Stomach (tissue), 9 donors: ENCODE measurements around the gene NR2F1. TPM values are rescaled to one million over a fixed set of nuclear protein-coding genes. Genes with fewer than 3 reads are reported as not detected.

ENCODE experiments used
- DNase-seq, 2 donors: peaks; one replicate each; pipeline versions ENCODE4 v3.0.0 to v3.0.0-alpha.2; 2013 to 2019
- H3K27ac ChIP-seq, 5 donors: fragments of 200-600 bp in 4 of 5; sonication (generic) in 4 of 5; one replicate each; pipeline ENCODE4 v1.5.1; 2013 to 2019; ENCODE audit warnings: mild to moderate bottlenecking in 1 of 5, moderate library complexity in 1 of 5
- H3K27me3 ChIP-seq, 3 donors: fragments of 200-600 bp; sonication (generic); one replicate each; pipeline ENCODE4 v1.5.1; 2017 to 2019; ENCODE audit warnings: mixed run types in 1 of 3
- H3K36me3 ChIP-seq, 4 donors: fragments of 200-600 bp; sonication (generic); 1 replicate in 3 of 4; 2 replicates in 1 of 4; pipeline ENCODE4 v1.5.1; 2016 to 2019
- H3K4me1 ChIP-seq, 4 donors: fragments of 200-600 bp; sonication (generic); one replicate each; pipeline ENCODE4 v1.5.1; 2016 to 2019
- H3K4me3 ChIP-seq, 4 donors: fragments of 200-600 bp; sonication (generic) in 3 of 4; one replicate each; pipeline ENCODE4 v1.5.1; 2016 to 2019; ENCODE audit warnings: mild to moderate bottlenecking in 1 of 4
- H3K9me3 ChIP-seq, 4 donors: fragments of 200-600 bp; sonication (generic); one replicate each; pipeline ENCODE4 v1.5.1; 2016 to 2019
- EP300 ChIP-seq: sonication (generic); formaldehyde crosslinking; IDR thresholded peaks from one replicate; pipeline ENCODE4 v1.6.1; 2017; ENCODE audit warnings: antibody characterized with exemption
- POLR2A ChIP-seq, 4 donors: fragments of 450-650 bp; IDR thresholded peaks; one replicate each; pipeline ENCODE4 v1.6.1; 2016; ENCODE audit warnings: antibody characterized with exemption in 4 of 4, control low read depth in 2 of 4, mild to moderate bottlenecking in 1 of 4, moderate library complexity in 1 of 4
- POLR2AphosphoS5 ChIP-seq, 3 donors: sonication (generic); formaldehyde crosslinking; IDR thresholded peaks; one replicate each; pipeline ENCODE4 v1.6.1; 2016; ENCODE audit warnings: antibody characterized with exemption in 3 of 3
- WGBS, 5 donors: extraction: QIAGEN DNeasy Blood & Tissue Kit in 3 of 5; methylation state at CpG; one replicate each; pipeline versions ENCODE4 v1.1.5 to v1.1.7; 2013 to 2018; 5-methylcytosine and 5-hydroxymethylcytosine counted together
- intact Hi-C: fragments of 100-400 bp; cut with DNase I; formaldehyde crosslinking; loops from one replicate; pipeline ENCODE4 v1.15.1; 2023; ENCODE audit warnings: low total_unique reads
- polyA plus RNA-seq, 3 donors: library from polyadenylated mRNA; stranded (reverse); fragments of 200-250 nt; gene quantifications; one replicate each; pipeline ENCODE4 v1.2.3, GENCODE V29; 2013
- total RNA-seq, 5 donors: library from RNA; depleted of rRNA; stranded (reverse); fragments of >200 nt; gene quantifications; one replicate each; pipeline versions ENCODE4 v1.1.0 to v1.2.3, GENCODE V29; 2014 to 2016
- TF ChIP-seq, protein P1 (sequence below), 7 experiments: fragments of 450-650 bp in 4 of 7; fragments of 200-600 bp in 3 of 7; sonication (generic) in 3 of 7; IDR thresholded peaks; one replicate each; pipeline ENCODE4 v1.5.1; 2016 to 2019; ENCODE audit warnings: antibody characterized with exemption in 7 of 7, control low read depth in 2 of 7, mild to moderate bottlenecking in 1 of 7
- donor health status: healthy with polysubstance abuse.
- donor health status: Bipolar disorder and iron deficiency.
- donor health status: healthy.

The NR2F1 gene
- total and polyA plus RNA-seq, 8 donors, result 0.87 to 115 (median 22.4) TPM

DNA sequence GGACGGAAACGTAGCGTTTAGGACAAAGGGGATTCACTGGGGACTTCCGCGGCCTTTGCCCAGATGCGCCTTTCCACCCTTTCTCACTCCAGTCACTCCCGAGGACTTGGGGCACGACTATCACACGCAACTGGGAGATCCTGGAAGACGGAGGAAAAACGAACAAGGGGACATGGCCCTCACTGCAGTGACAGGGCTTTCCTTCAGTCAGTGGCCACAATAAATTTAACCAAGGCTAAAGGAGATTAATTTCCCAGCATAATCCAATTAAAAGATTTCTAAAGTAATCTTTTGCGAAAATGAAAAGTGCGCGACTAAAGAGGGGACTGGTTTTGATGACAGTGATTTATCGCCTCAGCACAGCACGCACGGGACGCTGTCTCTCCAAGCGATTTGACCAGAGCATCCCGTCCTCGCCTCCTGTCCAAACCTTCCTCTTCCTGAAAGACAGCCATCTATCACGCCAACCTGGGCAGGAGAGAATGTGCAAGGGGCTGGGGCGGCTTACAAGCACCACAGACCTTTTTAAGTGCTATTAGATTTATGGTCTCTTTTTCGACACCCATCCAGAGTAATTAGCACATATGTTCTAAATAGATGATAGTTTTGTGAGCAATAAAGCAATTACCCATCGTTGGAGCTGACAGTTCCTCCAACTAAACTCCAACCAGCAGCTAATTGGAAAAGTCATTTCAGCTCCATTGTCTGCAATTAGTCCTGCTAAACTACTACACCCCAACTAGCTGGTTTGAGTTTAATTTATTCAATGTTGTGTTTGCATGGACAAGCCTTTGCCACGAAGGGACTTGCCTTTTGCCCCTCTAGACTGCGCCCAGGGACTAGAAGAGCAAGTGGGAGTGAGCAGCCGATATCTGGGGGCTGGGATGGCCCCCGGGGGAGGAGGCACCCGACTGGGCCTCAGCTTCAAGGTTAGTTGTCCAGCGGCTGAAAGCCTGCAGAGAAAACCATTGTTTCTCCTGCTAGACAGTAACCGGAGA, 9.4 kb upstream of the NR2F1 start:
- DNase-seq, result no peak

DNA sequence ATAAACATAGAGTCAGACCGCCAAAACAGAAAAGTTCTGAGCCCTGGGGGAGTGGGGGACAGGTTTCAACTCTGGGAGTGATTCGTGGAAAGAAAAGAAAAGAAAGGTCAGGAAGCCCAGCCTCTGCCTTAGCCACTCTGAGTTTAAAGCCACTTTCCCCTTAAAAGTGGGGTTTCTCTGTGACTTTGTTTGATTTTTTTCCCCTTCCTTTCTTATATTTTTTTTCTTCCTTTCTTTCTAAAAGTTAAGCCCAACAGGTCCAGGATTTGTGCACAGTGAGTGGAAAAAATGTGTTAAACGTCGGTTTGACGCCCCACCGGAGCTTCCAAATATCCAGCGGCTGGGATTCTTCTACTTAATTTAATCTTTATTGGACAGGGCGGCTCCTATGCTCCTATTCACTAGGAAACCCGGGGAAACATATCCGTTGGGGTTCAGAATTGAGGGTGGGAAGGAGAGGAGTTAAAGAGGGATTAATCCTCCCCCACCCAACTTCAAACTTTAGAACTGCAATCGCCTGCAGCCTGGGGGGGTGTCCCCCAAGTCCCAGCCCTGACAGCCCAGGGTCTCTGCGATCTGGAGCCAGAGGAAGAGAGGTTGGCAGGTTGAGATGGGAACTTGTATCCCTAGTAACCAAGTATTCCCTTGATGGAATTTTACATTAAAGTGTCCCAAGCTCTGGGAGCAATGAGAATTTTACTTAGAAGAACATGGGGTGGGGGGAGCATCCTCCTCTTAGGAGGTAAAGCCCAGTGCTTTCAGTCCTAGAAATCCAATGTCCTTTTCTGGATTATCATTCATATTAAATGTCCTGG, 8.3 kb upstream of the NR2F1 start:
- peak in 1 of 2 donors; percentile 64 for DNase-seq
- intact Hi-C loops, result no loop called here
- Histone ChIP-seq H3K9me3 (peaks cover 0 to 8% (median 0%) of the 10 kb centered on the region in 4 donors), H3K36me3 (no peaks in the 10 kb centered on the region), H3K4me1 (peaks cover 12 to 74% (median 37%) of the 10 kb centered on the region in 4 donors), H3K27ac (peak overlapping the region in 4 of 5 donors; percentile 38 to 91 (median 76)), H3K4me3 (peak overlapping the region in 2 of 4 donors; percentile 7 to 17), H3K27me3 (peaks cover 0 to 98% (median 65%) of the 10 kb centered on the region in 3 donors)
- TF ChIP-seq POLR2AphosphoS5 (IDR thresholded peaks at IDR 0.05) (no peak), POLR2A (IDR thresholded peaks at IDR 0.05) (no peak), EP300 (no peak)
- TF ChIP-seq, protein P1, sequence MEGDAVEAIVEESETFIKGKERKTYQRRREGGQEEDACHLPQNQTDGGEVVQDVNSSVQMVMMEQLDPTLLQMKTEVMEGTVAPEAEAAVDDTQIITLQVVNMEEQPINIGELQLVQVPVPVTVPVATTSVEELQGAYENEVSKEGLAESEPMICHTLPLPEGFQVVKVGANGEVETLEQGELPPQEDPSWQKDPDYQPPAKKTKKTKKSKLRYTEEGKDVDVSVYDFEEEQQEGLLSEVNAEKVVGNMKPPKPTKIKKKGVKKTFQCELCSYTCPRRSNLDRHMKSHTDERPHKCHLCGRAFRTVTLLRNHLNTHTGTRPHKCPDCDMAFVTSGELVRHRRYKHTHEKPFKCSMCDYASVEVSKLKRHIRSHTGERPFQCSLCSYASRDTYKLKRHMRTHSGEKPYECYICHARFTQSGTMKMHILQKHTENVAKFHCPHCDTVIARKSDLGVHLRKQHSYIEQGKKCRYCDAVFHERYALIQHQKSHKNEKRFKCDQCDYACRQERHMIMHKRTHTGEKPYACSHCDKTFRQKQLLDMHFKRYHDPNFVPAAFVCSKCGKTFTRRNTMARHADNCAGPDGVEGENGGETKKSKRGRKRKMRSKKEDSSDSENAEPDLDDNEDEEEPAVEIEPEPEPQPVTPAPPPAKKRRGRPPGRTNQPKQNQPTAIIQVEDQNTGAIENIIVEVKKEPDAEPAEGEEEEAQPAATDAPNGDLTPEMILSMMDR (IDR thresholded peaks at IDR 0.05), result no peak
- WGBS, 5 donors, result 17 to 39% (median 36%) methylated on average over 12 of the region's 12 CpGs

More for the DNA sequence above, 9.4 kb upstream of the NR2F1 start:
- 35 to 54% (median 42%) methylated on average over 32 of the region's 32 CpGs for WGBS, 5 donors
- intact Hi-C loops, result no loop called here
- Histone ChIP-seq H3K4me3 (peak overlapping the region in 2 of 4 donors; percentile 5 to 25), H3K27me3 (peaks cover 0 to 98% (median 54%) of the 10 kb centered on the region in 3 donors), H3K36me3 (no peaks in the 10 kb centered on the region), H3K4me1 (peaks cover 8 to 66% (median 34%) of the 10 kb centered on the region in 4 donors), H3K9me3 (peaks cover 0 to 8% (median 0%) of the 10 kb centered on the region in 4 donors), H3K27ac (peak overlapping the region in 4 of 5 donors; percentile 38 to 91 (median 76))
- no peak for TF ChIP-seq EP300
- no peak for TF ChIP-seq POLR2A (IDR thresholded peaks at IDR 0.05)
- TF ChIP-seq POLR2AphosphoS5 (IDR thresholded peaks at IDR 0.05), result no peak

DNA sequence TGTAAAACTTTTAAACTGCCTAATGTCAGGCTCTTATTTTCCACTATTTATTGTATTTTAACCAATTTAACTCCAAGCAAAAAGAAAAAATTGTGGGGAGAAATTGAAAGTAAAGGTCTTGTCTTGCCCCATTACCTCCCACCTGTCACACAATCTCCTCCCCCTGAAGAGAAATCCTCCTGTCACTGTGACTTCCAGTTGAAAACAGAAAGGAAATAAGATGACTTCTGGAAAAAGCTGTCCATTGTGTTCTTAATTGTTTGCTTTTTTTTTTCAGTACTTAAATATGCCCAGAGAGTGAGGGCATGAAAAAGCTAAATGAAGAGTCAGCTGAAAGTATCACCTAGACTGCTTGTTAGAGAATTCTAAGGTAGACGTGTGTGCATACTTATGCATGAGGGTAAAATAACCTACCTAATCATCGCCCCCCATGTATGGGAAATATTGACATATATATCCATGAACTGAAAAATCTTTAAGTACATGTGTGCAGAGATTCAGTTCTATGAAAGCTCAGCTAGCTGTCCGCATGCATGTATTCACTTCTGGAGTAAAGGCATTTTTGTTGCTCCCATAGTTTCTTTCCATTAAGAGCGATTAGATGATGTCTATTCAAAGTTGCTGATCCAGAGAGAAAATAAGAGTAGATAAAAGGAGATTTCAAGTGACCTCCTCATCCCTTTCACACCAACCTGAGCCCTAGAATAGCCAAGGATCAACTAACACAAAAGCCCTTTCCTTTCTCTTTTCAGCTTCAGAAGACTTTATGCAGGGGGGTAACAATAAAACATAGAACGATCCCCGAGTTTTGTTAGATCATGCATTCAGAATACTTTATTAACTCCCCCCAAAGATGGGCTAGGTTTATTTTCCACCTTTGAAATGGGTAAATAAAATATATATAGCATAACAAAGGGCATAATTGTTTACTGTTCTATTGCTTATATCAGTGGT, 7.3 kb upstream of the NR2F1 start:
- H3K4me3 ChIP-seq, result no peak overlapping the region

More for the DNA sequence above, 7.3 kb upstream of the NR2F1 start:
- H3K4me1 ChIP-seq, result peaks cover 20 to 74% (median 42%) of the 10 kb centered on the region in 4 donors
- intact Hi-C loops, result no loop called here
- no peak for DNase-seq
- TF ChIP-seq POLR2AphosphoS5 (IDR thresholded peaks at IDR 0.05) (no peak), EP300 (no peak), POLR2A (IDR thresholded peaks at IDR 0.05) (no peak)
- TF ChIP-seq, protein P1 (IDR thresholded peaks at IDR 0.05), result no peak
- H3K27ac ChIP-seq, result peak overlapping the region in 3 of 5 donors; percentile 63 to 91 (median 88)
- H3K27me3 ChIP-seq, result peaks cover 0 to 98% (median 65%) of the 10 kb centered on the region in 3 donors
- peaks cover 0 to 3% (median 0%) of the 10 kb centered on the region in 4 donors for H3K9me3 ChIP-seq
- H3K36me3 ChIP-seq, result no peaks in the 10 kb centered on the region
- 50 to 65% (median 58%) methylated on average over 6 of the region's 6 CpGs for WGBS, 5 donors
